Measurements from ENCODE around the gene PDE2A. TPM values are rescaled to one million over a fixed set of nuclear protein-coding genes. Genes with fewer than 3 reads are reported as not detected.

PDE2A gene
- polyA plus RNA-seq, 1 donor = 15.1 TPM

GRCh38 chr11:72662036-72662435 lies 12.2 kb downstream of the PDE2A start:
- no CpG with 5 or more reads among the region's 5 CpGs for WGBS (ENCODE audit: insufficient coverage, low lambda C conversion rate)
- no peak overlapping the region for H3K4me3 ChIP-seq (ENCODE audit: low read length)
- no peaks in the 10 kb centered on the region for H3K9me3 ChIP-seq (ENCODE audit: control insufficient read depth, low read depth, low read length)
- H3K4me1 ChIP-seq (ENCODE audit: control insufficient read depth, insufficient read depth, low read length) = no peaks in the 10 kb centered on the region
- no peak overlapping the region for H3K27ac ChIP-seq (ENCODE audit: low read length)
- DNase-seq = no peak
- peaks cover 28% of the 10 kb centered on the region for H3K27me3 ChIP-seq (ENCODE audit: control insufficient read depth, insufficient read depth, low read length)
- H3K36me3 ChIP-seq (ENCODE audit: control insufficient read depth, insufficient read depth, low read length) = no peaks in the 10 kb centered on the region

- Histone ChIP-seq H3K36me3 (ENCODE audit: control insufficient read depth, insufficient read depth, low read length) (no peaks in the 10 kb centered on the region), H3K27ac (ENCODE audit: low read length) (no peak overlapping the region), H3K9me3 (ENCODE audit: control insufficient read depth, low read depth, low read length) (no peaks in the 10 kb centered on the region), H3K4me3 (ENCODE audit: low read length) (no peak overlapping the region), H3K4me1 (ENCODE audit: control insufficient read depth, insufficient read depth, low read length) (no peaks in the 10 kb centered on the region), H3K27me3 (ENCODE audit: control insufficient read depth, insufficient read depth, low read length) (peaks cover 28% of the 10 kb centered on the region)
- no peak for DNase-seq
- no CpG with 5 or more reads among the region's 9 CpGs for WGBS (ENCODE audit: insufficient coverage, low lambda C conversion rate)
These were observed 12.7 kb downstream of the PDE2A start for GRCh38 chr11:72661486-72661885.

GRCh38 chr11:72658989-72659640 lies 15.1 kb downstream of the PDE2A start:
- no peak overlapping the region for H3K27ac ChIP-seq (ENCODE audit: low read length)
- H3K27me3 ChIP-seq (ENCODE audit: control insufficient read depth, insufficient read depth, low read length) = peaks cover 33% of the 10 kb centered on the region
- DNase-seq = no peak
- WGBS (ENCODE audit: insufficient coverage, low lambda C conversion rate) = no CpG with 5 or more reads among the region's 9 CpGs
- H3K36me3 ChIP-seq (ENCODE audit: control insufficient read depth, insufficient read depth, low read length) = no peaks in the 10 kb centered on the region
- H3K4me1 ChIP-seq (ENCODE audit: control insufficient read depth, insufficient read depth, low read length) = no peaks in the 10 kb centered on the region
- no peak overlapping the region for H3K4me3 ChIP-seq (ENCODE audit: low read length)
- no peaks in the 10 kb centered on the region for H3K9me3 ChIP-seq (ENCODE audit: control insufficient read depth, low read depth, low read length)

GRCh38 chr11:72657411-72658100 lies 16.7 kb downstream of the PDE2A start:
- peaks cover 22% of the 10 kb centered on the region for H3K27me3 ChIP-seq (ENCODE audit: control insufficient read depth, insufficient read depth, low read length)
- DNase-seq = no peak
- no CpG with 5 or more reads among the region's 6 CpGs for WGBS (ENCODE audit: insufficient coverage, low lambda C conversion rate)
- H3K4me3 ChIP-seq (ENCODE audit: low read length) = no peak overlapping the region
- H3K4me1 ChIP-seq (ENCODE audit: control insufficient read depth, insufficient read depth, low read length) = no peaks in the 10 kb centered on the region
- no peaks in the 10 kb centered on the region for H3K9me3 ChIP-seq (ENCODE audit: control insufficient read depth, low read depth, low read length)
- no peaks in the 10 kb centered on the region for H3K36me3 ChIP-seq (ENCODE audit: control insufficient read depth, insufficient read depth, low read length)
- H3K27ac ChIP-seq (ENCODE audit: low read length) = no peak overlapping the region

GRCh38 chr11:72655896-72656464 lies 18.2 kb downstream of the PDE2A start:
- WGBS (ENCODE audit: insufficient coverage, low lambda C conversion rate) = no CpG with 5 or more reads among the region's 11 CpGs
- H3K4me1 ChIP-seq (ENCODE audit: control insufficient read depth, insufficient read depth, low read length) = no peaks in the 10 kb centered on the region
- H3K27ac ChIP-seq (ENCODE audit: low read length) = no peak overlapping the region
- no peaks in the 10 kb centered on the region for H3K9me3 ChIP-seq (ENCODE audit: control insufficient read depth, low read depth, low read length)
- no peak for DNase-seq
- no peaks in the 10 kb centered on the region for H3K36me3 ChIP-seq (ENCODE audit: control insufficient read depth, insufficient read depth, low read length)
- H3K27me3 ChIP-seq (ENCODE audit: control insufficient read depth, insufficient read depth, low read length) = peaks cover 7% of the 10 kb centered on the region
- H3K4me3 ChIP-seq (ENCODE audit: low read length) = no peak overlapping the region

- no peaks in the 10 kb centered on the region for H3K9me3 ChIP-seq (ENCODE audit: control insufficient read depth, low read depth, low read length)
- H3K4me1 ChIP-seq (ENCODE audit: control insufficient read depth, insufficient read depth, low read length) = no peaks in the 10 kb centered on the region
- no CpG with 5 or more reads among the region's 8 CpGs for WGBS (ENCODE audit: insufficient coverage, low lambda C conversion rate)
- no peak overlapping the region for H3K4me3 ChIP-seq (ENCODE audit: low read length)
- no peak for DNase-seq
- no peaks in the 10 kb centered on the region for H3K36me3 ChIP-seq (ENCODE audit: control insufficient read depth, insufficient read depth, low read length)
- no peak overlapping the region for H3K27ac ChIP-seq (ENCODE audit: low read length)
- peaks cover 7% of the 10 kb centered on the region for H3K27me3 ChIP-seq (ENCODE audit: control insufficient read depth, insufficient read depth, low read length)
These were observed 19.2 kb downstream of the PDE2A start for GRCh38 chr11:72655014-72655413.

GRCh38 chr11:72653649-72654048 lies 20.6 kb downstream of the PDE2A start:
- no peaks in the 10 kb centered on the region for H3K9me3 ChIP-seq (ENCODE audit: control insufficient read depth, low read depth, low read length)
- DNase-seq = no peak
- H3K36me3 ChIP-seq (ENCODE audit: control insufficient read depth, insufficient read depth, low read length) = no peaks in the 10 kb centered on the region
- no peak overlapping the region for H3K27ac ChIP-seq (ENCODE audit: low read length)
- peaks cover 5% of the 10 kb centered on the region for H3K27me3 ChIP-seq (ENCODE audit: control insufficient read depth, insufficient read depth, low read length)
- no peak overlapping the region for H3K4me3 ChIP-seq (ENCODE audit: low read length)
- H3K4me1 ChIP-seq (ENCODE audit: control insufficient read depth, insufficient read depth, low read length) = no peaks in the 10 kb centered on the region
- WGBS (ENCODE audit: insufficient coverage, low lambda C conversion rate) = 20% methylated on average over 1 of the region's 3 CpGs

GRCh38 chr11:72652873-72653630 lies 21.2 kb downstream of the PDE2A start:
- Histone ChIP-seq H3K27ac (ENCODE audit: low read length) (no peak overlapping the region), H3K27me3 (ENCODE audit: control insufficient read depth, insufficient read depth, low read length) (peaks cover 5% of the 10 kb centered on the region), H3K9me3 (ENCODE audit: control insufficient read depth, low read depth, low read length) (no peaks in the 10 kb centered on the region), H3K4me1 (ENCODE audit: control insufficient read depth, insufficient read depth, low read length) (no peaks in the 10 kb centered on the region), H3K36me3 (ENCODE audit: control insufficient read depth, insufficient read depth, low read length) (no peaks in the 10 kb centered on the region), H3K4me3 (ENCODE audit: low read length) (no peak overlapping the region)
- no CpG with 5 or more reads among the region's 13 CpGs for WGBS (ENCODE audit: insufficient coverage, low lambda C conversion rate)
- DNase-seq = peak in 1 of 2 donors; percentile 25

- no peaks in the 10 kb centered on the region for H3K36me3 ChIP-seq (ENCODE audit: control insufficient read depth, insufficient read depth, low read length)
- no peak overlapping the region for H3K27ac ChIP-seq (ENCODE audit: low read length)
- no peak overlapping the region for H3K4me3 ChIP-seq (ENCODE audit: low read length)
- H3K9me3 ChIP-seq (ENCODE audit: control insufficient read depth, low read depth, low read length) = no peaks in the 10 kb centered on the region
- no peaks in the 10 kb centered on the region for H3K4me1 ChIP-seq (ENCODE audit: control insufficient read depth, insufficient read depth, low read length)
- H3K27me3 ChIP-seq (ENCODE audit: control insufficient read depth, insufficient read depth, low read length) = peaks cover 5% of the 10 kb centered on the region
- DNase-seq = no peak
These were observed 22.1 kb downstream of the PDE2A start for GRCh38 chr11:72652133-72652532.

GRCh38 chr11:72649215-72649976 lies 24.8 kb downstream of the PDE2A start:
- H3K36me3 ChIP-seq (ENCODE audit: control insufficient read depth, insufficient read depth, low read length) = no peaks in the 10 kb centered on the region
- no peak for DNase-seq
- peaks cover 2% of the 10 kb centered on the region for H3K27me3 ChIP-seq (ENCODE audit: control insufficient read depth, insufficient read depth, low read length)
- H3K27ac ChIP-seq (ENCODE audit: low read length) = no peak overlapping the region
- H3K4me1 ChIP-seq (ENCODE audit: control insufficient read depth, insufficient read depth, low read length) = no peaks in the 10 kb centered on the region
- WGBS (ENCODE audit: insufficient coverage, low lambda C conversion rate) = no CpG with 5 or more reads among the region's 5 CpGs
- H3K9me3 ChIP-seq (ENCODE audit: control insufficient read depth, low read depth, low read length) = no peaks in the 10 kb centered on the region
- no peak overlapping the region for H3K4me3 ChIP-seq (ENCODE audit: low read length)

Measured in large intestine (tissue), 3 donors.